IPS-NIHi11 (cell line): ENCODE measurements around the gene PRKN.

Source experiments
- DNase-seq: peaks from one replicate; pipeline ENCODE4 v3.0.0; 2012; ENCODE audit warnings: mixed read lengths, low spot score

The PRKN gene

GRCh38 chr6:162301128-162301527, 426.4 kb downstream of the PRKN start:
- no peak for DNase-seq

GRCh38 chr6:162294029-162294428, 433.5 kb downstream of the PRKN start:
- DNase-seq: no peak

- no peak for DNase-seq
These were observed 434.7 kb downstream of the PRKN start for GRCh38 chr6:162292915-162293314.

- no peak for DNase-seq
These were observed 436.6 kb downstream of the PRKN start for GRCh38 chr6:162290846-162291465.

- DNase-seq: no peak
These were observed 437.6 kb downstream of the PRKN start for GRCh38 chr6:162289972-162290371.

GRCh38 chr6:162273986-162274385, 453.6 kb downstream of the PRKN start:
- DNase-seq: no peak

GRCh38 chr6:162271922-162272321, 455.6 kb downstream of the PRKN start:
- DNase-seq: peak; percentile 27

- DNase-seq: no peak
These were observed 456.6 kb downstream of the PRKN start for GRCh38 chr6:162270966-162271365.

GRCh38 chr6:162267641-162268040, 459.9 kb downstream of the PRKN start:
- DNase-seq: no peak

- no peak for DNase-seq
These were observed 460.4 kb downstream of the PRKN start for GRCh38 chr6:162267126-162267525.

- DNase-seq: peak; percentile 14
These were observed 463.0 kb downstream of the PRKN start for GRCh38 chr6:162264581-162264980.

GRCh38 chr6:162262466-162263196, 464.9 kb downstream of the PRKN start:
- no peak for DNase-seq

- DNase-seq: no peak
These were observed 466.0 kb downstream of the PRKN start for GRCh38 chr6:162261598-162261997.

- DNase-seq: no peak
These were observed 467.5 kb downstream of the PRKN start for GRCh38 chr6:162260027-162260426.

GRCh38 chr6:162258647-162259046, 468.9 kb downstream of the PRKN start:
- DNase-seq: no peak

GRCh38 chr6:162256361-162256760, 471.2 kb downstream of the PRKN start:
- DNase-seq: no peak

- peak; percentile 21 for DNase-seq
These were observed 476.3 kb downstream of the PRKN start for GRCh38 chr6:162251257-162251656.

GRCh38 chr6:162249907-162250642, 477.5 kb downstream of the PRKN start:
- no peak for DNase-seq

GRCh38 chr6:162245830-162246420, 481.6 kb downstream of the PRKN start:
- DNase-seq: no peak

GRCh38 chr6:162244031-162244430, 483.5 kb downstream of the PRKN start:
- DNase-seq: no peak

- no peak for DNase-seq
These were observed 484.7 kb downstream of the PRKN start for GRCh38 chr6:162242915-162243314.

GRCh38 chr6:162239330-162239729, 488.2 kb downstream of the PRKN start:
- no peak for DNase-seq

GRCh38 chr6:162238675-162239074, 488.9 kb downstream of the PRKN start:
- no peak for DNase-seq
